Islet of Langerhans (tissue), 1 donor: ENCODE measurements around the gene PIH1D1.
"Not testable (repeated sequence)": the region's sequence is repeated elsewhere in the genome, so short reads cannot be mapped to it uniquely, and the experiment has no call there.

Experiments used
- FAIRE-seq: peaks from one replicate; lab custom pipeline; 2011; peaks lifted over from hg19 to GRCh38; lab: Jason Lieb, UNC

The PIH1D1 gene

DNA sequence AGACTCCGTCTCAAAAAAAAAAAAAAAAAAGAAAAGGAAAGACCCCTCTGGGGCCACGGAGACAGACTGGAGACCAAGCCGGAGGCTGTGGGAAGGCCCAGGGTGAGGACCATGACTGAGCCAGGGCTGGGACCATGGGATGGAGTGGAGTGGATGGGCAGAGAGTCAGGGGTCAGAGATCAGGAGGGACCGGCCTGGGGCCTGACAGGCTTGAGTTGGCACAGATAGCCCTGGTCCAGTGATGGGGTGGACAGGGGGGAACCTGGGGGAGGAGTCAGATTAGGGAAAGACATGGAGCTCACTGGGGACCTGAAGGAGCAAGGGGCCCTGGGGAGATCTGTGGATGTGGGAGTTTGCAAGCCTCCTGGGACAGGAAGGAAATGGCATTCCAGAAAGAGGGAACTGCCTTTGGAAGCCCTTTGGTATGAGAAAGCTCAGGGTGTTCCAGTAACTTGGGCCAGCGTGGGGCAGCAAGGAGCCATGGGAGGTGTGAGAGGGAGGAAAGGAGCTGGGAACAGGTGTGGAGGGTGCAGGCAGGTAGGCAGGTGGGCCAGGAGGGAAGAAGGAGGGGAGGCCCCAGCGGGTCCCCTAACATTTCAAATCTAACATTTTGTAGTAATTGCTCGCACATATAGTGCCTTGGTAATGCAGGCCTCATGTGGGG lies 29.5 kb upstream of the PIH1D1 start:
- no peak for FAIRE-seq

- no peak for FAIRE-seq
Measured at GRCh38 chr19:49479975-49480628, 28.5 kb upstream of the PIH1D1 start.

- no peak for FAIRE-seq
Measured at GRCh38 chr19:49475995-49476880, 24.6 kb upstream of the PIH1D1 start.

- no peak for FAIRE-seq
Measured at GRCh38 chr19:49475191-49475917, 23.7 kb upstream of the PIH1D1 start.

DNA sequence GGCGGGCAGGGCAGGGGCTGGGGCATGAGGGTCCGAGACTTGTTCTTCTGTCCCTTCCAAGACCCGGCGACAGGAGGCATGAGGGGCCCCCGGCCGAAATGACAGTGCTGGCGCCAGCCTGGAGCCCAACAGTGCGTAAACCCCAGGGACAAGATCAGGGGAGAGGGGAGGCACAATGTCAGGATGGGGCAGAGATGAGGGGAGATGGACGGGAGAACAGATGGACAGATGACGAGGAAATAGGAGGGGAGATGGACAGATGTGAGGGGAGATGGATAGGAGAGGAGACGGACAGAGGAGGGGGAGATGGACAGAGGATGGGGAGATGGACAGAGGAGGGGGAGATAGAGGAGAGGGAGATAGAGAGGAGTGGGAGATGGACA lies 22.9 kb upstream of the PIH1D1 start:
- no peak for FAIRE-seq

DNA sequence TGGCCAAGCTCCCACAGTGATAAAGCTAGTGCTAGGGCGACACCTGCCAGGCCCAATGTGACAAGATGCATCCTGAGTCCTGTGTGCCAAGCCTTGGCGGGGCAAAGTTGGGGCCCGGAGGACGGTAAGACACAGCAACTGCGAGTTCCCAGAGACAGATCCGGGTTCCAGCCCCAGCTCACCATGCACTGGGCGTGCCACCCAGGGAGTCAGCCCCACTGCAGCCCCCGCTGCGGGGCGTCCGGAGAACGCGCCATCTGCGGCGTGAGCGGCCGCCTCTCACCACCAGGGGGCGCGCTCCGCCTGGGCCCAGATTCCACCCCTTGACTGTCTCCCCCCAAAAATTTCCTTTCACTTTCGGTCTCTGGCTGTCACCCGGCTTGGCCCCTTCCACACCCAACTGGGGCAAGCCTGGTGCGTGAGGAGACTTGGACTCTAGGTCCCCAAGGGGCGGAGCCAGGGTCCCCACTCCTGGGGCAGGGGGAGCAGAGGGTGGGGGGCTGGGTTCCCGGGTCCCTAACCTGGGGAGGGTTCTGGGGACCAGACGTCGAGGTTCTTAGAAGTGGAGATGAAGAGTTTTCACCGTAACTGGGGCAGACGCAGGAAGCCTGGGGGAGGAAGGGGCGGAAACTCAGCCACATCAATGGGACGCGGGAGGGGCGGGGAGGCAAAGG lies 22.4 kb upstream of the PIH1D1 start, which contains the start of gene FLT3LG:
Gene FLT3LG, plus strand, starts transcription at position 348 of the 674 bp plus-strand sequence. CDS start 425 bp downstream, outside the sequence.
- no peak for FAIRE-seq

- not testable (repeated sequence) for FAIRE-seq
Measured at GRCh38 chr19:49473501-49473867, 21.9 kb upstream of the PIH1D1 start.

GRCh38 chr19:49472936-49473335 lies 21.3 kb upstream of the PIH1D1 start:
- no peak for FAIRE-seq

GRCh38 chr19:49470615-49470978 lies 19.0 kb upstream of the PIH1D1 start:
- no peak for FAIRE-seq

GRCh38 chr19:49469828-49470614 lies 18.4 kb upstream of the PIH1D1 start:
- FAIRE-seq: no peak

GRCh38 chr19:49468746-49469447 lies 17.3 kb upstream of the PIH1D1 start:
- FAIRE-seq: no peak

GRCh38 chr19:49468199-49468598 lies 16.6 kb upstream of the PIH1D1 start:
- FAIRE-seq: no peak

- no peak for FAIRE-seq
Measured at GRCh38 chr19:49465371-49465770, 13.8 kb upstream of the PIH1D1 start.

- FAIRE-seq: no peak
Measured at GRCh38 chr19:49463960-49464740, 12.5 kb upstream of the PIH1D1 start.

DNA sequence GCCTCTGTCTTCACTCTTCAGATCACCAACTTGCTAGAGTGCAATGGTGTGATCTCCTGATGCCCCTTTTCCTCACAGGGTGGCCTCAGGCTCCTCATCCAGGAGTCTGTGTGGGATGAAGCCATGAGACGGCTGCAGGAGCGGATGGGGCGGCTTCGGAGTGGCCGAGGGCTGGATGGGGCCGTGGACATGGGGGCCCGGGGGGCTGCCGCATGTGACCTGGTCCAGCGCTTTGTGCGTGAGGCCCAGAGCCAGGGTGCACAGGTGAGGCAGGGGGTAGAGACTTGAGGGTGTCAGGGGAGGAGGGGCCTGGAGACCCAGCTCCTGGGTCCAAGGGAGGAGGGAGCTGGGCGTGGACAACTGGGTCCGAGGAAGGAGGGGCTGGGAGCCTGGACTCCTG lies 10.9 kb upstream of the PIH1D1 start:
- FAIRE-seq: no peak

DNA sequence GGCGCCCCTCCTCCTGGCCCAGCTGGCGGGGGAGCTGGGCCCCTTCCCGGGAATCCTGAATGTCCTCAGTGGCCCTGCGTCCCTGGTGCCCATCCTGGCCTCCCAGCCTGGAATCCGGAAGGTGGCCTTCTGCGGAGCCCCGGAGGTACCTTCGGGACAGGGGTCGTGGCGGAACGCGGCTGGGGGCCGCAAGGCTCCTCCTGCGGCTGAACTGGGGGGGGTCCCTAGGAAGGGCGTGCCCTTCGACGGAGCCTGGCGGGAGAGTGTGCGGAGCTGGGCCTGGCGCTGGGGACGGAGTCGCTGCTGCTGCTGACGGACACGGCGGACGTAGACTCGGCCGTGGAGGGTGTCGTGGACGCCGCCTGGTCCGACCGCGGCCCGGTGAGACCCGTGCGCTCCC lies 10.0 kb upstream of the PIH1D1 start:
- FAIRE-seq: no peak

DNA sequence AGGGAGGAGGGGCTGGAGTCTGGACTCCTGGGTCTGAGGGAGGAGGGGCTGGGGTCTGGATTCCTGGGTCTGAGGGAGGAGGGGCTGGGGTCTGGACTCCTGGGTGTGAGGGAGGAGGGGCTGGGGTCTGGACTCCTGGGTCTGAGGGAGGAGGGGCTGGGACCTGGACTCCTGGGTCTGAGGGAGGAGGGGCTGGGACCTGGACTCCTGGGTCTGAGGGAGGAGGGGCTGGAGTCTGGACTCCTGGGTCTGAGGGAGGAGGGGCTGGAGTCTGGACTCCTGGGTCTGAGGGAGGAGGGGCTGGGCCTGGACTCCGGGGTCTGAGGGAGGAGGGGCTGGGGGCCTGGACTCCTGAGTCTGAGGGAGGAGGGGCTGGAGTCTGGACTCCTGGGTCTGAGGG lies 9.5 kb upstream of the PIH1D1 start:
- FAIRE-seq: not testable (repeated sequence)

DNA sequence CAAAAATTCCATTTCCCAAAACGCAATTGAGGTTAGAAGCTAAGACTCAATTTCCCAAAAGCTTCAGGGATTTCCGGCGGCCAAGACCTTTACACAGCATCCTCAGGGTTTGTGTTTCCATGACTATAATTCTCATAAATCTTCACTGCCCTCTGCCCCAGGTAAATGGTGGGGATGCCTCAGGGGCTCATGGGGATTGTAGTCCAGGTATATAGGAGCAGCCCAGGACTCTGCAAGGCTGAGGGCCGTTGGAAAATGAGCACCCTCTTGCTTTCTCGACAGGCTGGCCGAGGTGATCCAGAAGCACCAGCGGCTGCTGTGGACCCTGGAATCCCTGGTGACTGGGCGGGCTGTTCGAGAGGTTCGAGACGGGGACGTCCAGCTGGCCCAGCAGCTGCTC lies 7.8 kb upstream of the PIH1D1 start:
- FAIRE-seq: no peak

GRCh38 chr19:49458567-49458903 lies 6.9 kb upstream of the PIH1D1 start:
- FAIRE-seq: no peak

- no peak for FAIRE-seq
Measured at GRCh38 chr19:49456326-49456725, 4.7 kb upstream of the PIH1D1 start.
